Ovary (tissue), 3 donors: ENCODE measurements around the gene LIPC.

Source experiments
- POLR2A ChIP-seq: fragments of 450-650 bp; IDR thresholded peaks from one replicate; pipeline ENCODE4 v1.6.1; 2017; ENCODE audit warnings: antibody characterized with exemption, mild to moderate bottlenecking, moderate library complexity
- TF ChIP-seq, protein P1 (sequence below), 3 donors: fragments of 450-650 bp in 2 of 3; fragments of 200-600 bp in 1 of 3; IDR thresholded peaks; one replicate each; pipeline versions ENCODE4 v1.5.1 to v1.8.0; 2016 to 2022; ENCODE audit warnings: antibody characterized with exemption in 3 of 3, mild to moderate bottlenecking in 1 of 3
- donor health status: DM: no; HTN: no; CAD: no.

DNA sequence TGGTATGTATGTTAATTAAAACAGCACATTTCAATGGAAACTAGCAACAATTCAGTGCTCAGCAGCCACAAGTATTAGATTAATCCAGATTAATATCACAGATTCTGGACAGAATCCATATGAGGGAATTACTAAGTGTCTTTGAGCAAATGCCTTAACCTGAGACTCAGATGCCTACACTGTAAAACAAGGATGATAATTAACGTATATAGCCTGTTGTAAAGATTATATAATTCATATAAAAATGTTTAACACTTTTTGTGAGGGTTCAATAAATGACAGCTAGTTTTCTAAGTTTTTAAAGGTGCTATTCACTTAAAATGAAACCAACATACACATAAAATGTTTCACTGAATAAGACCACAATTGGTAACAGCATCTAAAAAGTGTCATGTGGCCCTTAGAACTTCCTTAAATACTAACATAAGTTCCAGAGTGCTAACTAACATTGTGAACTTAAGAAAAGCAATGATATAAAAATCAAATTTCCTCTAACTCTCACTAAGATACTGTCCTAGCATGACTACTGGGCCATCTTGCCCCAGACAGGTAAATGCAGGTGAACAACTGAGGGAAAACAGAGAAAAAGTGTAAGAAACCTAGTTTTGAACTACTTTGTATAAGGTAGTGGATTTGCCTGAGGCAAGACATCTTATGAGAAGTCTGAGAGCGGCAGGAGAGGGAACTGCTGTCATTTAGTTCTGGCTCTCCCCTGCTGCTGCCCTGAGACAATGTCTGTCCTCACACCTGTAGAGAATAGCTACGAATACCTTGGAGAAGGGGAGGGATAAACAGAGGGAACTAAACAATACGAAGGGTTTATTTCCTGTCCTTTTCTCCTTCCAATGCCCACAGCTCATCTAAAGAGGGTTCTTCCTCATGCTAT, 166.4 kb downstream of the LIPC start:
- TF ChIP-seq, protein P1, sequence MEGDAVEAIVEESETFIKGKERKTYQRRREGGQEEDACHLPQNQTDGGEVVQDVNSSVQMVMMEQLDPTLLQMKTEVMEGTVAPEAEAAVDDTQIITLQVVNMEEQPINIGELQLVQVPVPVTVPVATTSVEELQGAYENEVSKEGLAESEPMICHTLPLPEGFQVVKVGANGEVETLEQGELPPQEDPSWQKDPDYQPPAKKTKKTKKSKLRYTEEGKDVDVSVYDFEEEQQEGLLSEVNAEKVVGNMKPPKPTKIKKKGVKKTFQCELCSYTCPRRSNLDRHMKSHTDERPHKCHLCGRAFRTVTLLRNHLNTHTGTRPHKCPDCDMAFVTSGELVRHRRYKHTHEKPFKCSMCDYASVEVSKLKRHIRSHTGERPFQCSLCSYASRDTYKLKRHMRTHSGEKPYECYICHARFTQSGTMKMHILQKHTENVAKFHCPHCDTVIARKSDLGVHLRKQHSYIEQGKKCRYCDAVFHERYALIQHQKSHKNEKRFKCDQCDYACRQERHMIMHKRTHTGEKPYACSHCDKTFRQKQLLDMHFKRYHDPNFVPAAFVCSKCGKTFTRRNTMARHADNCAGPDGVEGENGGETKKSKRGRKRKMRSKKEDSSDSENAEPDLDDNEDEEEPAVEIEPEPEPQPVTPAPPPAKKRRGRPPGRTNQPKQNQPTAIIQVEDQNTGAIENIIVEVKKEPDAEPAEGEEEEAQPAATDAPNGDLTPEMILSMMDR (IDR thresholded peaks at IDR 0.05) = no peak
- no peak for TF ChIP-seq POLR2A
